Right lobe of liver (tissue), 6 donors: ENCODE results near the gene PSMB11. TPM values are rescaled to one million over a fixed set of nuclear protein-coding genes. Genes with fewer than 3 reads are reported as not detected.

Experiments
- ATAC-seq, 4 donors: fragments of 200-7000 bp; cut with Tn5 transposase; one replicate each; pipeline ENCODE4 v1.9.1; 2020; ENCODE audit warnings: mild to moderate bottlenecking in 4 of 4, moderate library complexity in 4 of 4
- DNase-seq, 3 donors: peaks; one replicate each; pipeline ENCODE4 v3.0.0-alpha.2; 2020
- H3K27ac ChIP-seq, 3 donors: fragments of 200-600 bp; one replicate each; pipeline ENCODE4 v1.8.0; 2022
- H3K27me3 ChIP-seq, 2 donors: fragments of 200-600 bp; one replicate each; pipeline ENCODE4 v1.8.0; 2022
- H3K36me3 ChIP-seq, 4 donors: fragments of 200-600 bp; sonication (generic) in 1 of 4; one replicate each; pipeline versions ENCODE4 v1.5.1 to v1.8.0; 2017 to 2022; ENCODE audit warnings: control low read depth in 1 of 4
- H3K4me1 ChIP-seq, 4 donors: fragments of 200-600 bp; sonication (generic) in 1 of 4; one replicate each; pipeline versions ENCODE4 v1.5.1 to v1.8.0; 2017 to 2022; ENCODE audit warnings: control low read depth in 1 of 4
- H3K4me3 ChIP-seq, 3 donors: fragments of 200-600 bp; one replicate each; pipeline ENCODE4 v1.8.0; 2022
- H3K9me3 ChIP-seq, 4 donors: fragments of 200-600 bp; sonication (generic) in 1 of 4; one replicate each; pipeline versions ENCODE4 v1.5.1 to v1.8.0; 2017 to 2022; ENCODE audit warnings: control low read depth in 1 of 4
- CTCF ChIP-seq, 4 donors: fragments of 200-600 bp in 3 of 4; fragments of 450-650 bp in 1 of 4; IDR thresholded peaks; one replicate each; pipeline versions ENCODE4 v1.5.1 to v1.8.0; 2016 to 2022; ENCODE audit warnings: antibody characterized with exemption in 4 of 4, mild to moderate bottlenecking in 2 of 4
- POLR2A ChIP-seq: fragments of 450-650 bp; IDR thresholded peaks from one replicate; pipeline ENCODE4 v1.6.1; 2017; ENCODE audit warnings: antibody characterized with exemption, mild to moderate bottlenecking
- whole genome bisulfite sequencing: methylation state at CpG from one replicate; pipeline ENCODE4 v1.1.6; 2018; ENCODE audit warnings: low coverage, low lambda C conversion rate; ENCODE audit not compliant: insufficient coverage; ENCODE audit errors: missing lambda C conversion rate; 5-methylcytosine and 5-hydroxymethylcytosine counted together
- intact Hi-C, 2 donors: fragments of 100-400 bp; cut with DNase I; formaldehyde crosslinking; loops; one replicate each; pipeline versions ENCODE4 v1.11.2 to v1.14.1; 2022
- total RNA-seq, 6 experiments: library from RNA; depleted of rRNA in 2 of 6; stranded (reverse); fragments of >200 nt in 2 of 6; fragmentation: NEBNext Ultra II Directional in 3 of 6; extraction: Animal tissue kit (Norgen Biotek cat#: 25700) in 3 of 6; gene quantifications; one replicate each; pipeline versions ENCODE4 v1.1.0 to v1.2.4, GENCODE V29; 2016 to 2023
- donor health status: DM: no; HTN: yes; CAD: no.
- donor health status: DM: no; HTN: no; CAD: no.
- donor health status: DM: no; HTN: no; CAD: no.
- donor health status: DM: no; HTN: yes; CAD: no.
- donor health status: DM: no; HTN: yes; CAD: no.

The PSMB11 gene
- total RNA-seq, 6 experiments from 2014 or later = not detected

DNA sequence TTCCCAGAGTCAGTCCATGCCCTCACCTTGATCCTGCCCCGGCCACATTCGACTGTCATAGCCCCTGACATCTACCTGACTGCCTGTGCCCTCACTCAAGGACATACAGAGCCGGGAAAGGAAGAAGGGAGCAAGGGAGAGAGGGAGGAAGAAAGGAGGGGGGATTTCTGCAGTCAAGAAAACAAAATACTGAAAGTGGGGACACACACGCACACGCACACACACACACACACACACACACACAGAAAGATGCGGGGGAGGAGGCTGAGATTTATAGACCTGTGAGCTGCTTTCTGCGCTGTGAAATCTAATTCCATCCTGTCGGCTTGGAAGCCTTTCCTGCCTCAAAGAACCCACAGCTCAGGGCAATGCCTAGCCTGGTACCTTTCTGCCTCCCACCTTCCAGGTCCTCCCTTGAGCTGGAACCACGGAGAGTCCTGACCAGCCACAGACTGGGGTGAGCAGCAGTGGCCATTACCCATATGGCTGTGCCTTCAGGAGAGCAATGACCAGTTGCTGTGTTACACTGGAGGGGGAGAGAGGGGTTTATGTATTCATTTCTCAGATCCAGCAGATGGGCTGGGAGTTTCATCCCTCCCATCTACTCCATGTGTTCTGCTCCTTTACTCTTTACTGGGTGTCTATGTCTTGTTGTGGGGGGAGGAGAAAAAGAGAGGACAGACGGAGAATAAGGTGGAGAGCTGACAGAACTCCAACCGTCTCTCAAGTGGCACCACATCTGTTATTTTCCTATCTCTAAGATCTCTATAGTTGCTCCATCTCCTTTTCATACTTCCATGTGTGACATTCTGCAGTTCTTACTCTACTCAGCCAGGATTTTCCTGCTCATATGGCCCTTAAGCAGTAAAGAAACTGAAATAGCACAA lies 45.0 kb upstream of the PSMB11 start:
- Histone ChIP-seq H3K27me3 (no peaks in the 10 kb centered on the region), H3K27ac (no peak overlapping the region), H3K4me1 (no peaks in the 10 kb centered on the region), H3K4me3 (no peak overlapping the region), H3K9me3 (no peaks in the 10 kb centered on the region), H3K36me3 (no peaks in the 10 kb centered on the region)
- 67% methylated on average over 7 of the region's 11 CpGs for WGBS
- TF ChIP-seq POLR2A (no peak), CTCF (IDR thresholded peaks at IDR 0.05) (no peak)
- DNase-seq (no peak), ATAC-seq (no peak)
- intact Hi-C loops = no loop called here

DNA sequence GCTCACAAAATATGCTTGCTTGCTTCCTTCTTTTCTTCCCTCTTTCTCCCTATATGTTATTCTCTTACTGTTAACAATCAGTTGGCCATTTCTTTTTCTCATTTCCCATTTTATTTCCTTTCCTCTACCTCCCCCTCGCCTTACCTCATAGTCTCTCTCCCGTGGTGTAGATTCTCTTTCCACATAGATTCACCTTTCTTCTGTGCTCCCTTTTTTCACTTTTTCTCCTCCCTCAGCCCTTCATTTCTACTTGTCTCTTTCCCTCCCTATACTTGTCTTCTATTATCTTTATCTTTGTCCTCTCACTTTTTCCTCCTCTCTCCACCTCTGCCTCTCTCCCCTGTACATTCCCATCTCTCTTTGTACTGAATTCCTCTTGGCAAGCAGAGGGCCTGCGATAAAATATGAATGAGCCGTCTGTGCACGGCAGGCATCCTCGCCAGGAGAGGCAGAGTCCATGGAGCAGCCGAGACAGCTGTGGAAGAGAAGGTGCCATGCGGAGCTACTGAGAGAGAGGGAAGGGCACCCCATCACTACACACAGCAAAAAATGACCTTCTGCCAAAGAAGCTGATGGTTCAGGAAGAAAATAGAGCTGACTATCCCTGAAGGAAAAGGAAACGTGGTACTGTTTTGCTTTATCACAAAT lies 44.2 kb upstream of the PSMB11 start:
- intact Hi-C loops = no loop called here
- TF ChIP-seq POLR2A (no peak), CTCF (IDR thresholded peaks at IDR 0.05) (no peak)
- H3K4me1 ChIP-seq = no peaks in the 10 kb centered on the region
- H3K9me3 ChIP-seq = no peaks in the 10 kb centered on the region
- no peaks in the 10 kb centered on the region for H3K36me3 ChIP-seq
- 47% methylated on average over 8 of the region's 9 CpGs for WGBS
- H3K27ac ChIP-seq = no peak overlapping the region
- H3K4me3 ChIP-seq = no peak overlapping the region
- H3K27me3 ChIP-seq = no peaks in the 10 kb centered on the region
- DNase-seq = no peak
- ATAC-seq = no peak

GRCh38 chr14:22998329-22999012 lies 43.5 kb upstream of the PSMB11 start:
- Histone ChIP-seq H3K9me3 (no peaks in the 10 kb centered on the region), H3K4me1 (no peaks in the 10 kb centered on the region), H3K4me3 (no peak overlapping the region), H3K27ac (no peak overlapping the region), H3K36me3 (no peaks in the 10 kb centered on the region), H3K27me3 (no peaks in the 10 kb centered on the region)
- no peak for DNase-seq
- intact Hi-C loops = no loop called here
- 65% methylated on average over 4 of the region's 16 CpGs for WGBS
- no peak for TF ChIP-seq CTCF (IDR thresholded peaks at IDR 0.05)
- no peak for ATAC-seq

DNA sequence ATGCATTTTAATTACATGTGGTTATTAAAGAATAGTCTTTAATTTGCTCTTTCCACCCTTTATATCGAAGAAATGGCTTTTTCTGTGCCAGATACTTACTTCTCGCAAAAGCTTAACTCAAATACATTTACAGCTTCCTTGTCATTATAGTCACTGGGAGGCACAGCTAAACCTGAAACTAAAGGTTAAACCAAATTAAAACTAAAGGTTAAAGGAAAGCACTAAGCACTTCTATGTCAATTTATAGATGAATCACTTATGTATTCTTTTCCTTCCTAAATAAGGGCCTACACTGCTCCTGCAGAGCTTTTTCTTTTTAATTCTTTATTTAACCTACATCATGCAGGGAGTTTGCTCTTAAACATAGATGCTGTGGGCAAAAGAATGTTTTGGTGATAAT lies 41.2 kb upstream of the PSMB11 start:
- TF ChIP-seq CTCF (IDR thresholded peaks at IDR 0.05) (no peak), POLR2A (no peak)
- no peaks in the 10 kb centered on the region for H3K9me3 ChIP-seq
- intact Hi-C loops = no loop called here
- no peak for DNase-seq
- no peak overlapping the region for H3K27ac ChIP-seq
- H3K4me3 ChIP-seq = no peak overlapping the region
- H3K4me1 ChIP-seq = peaks cover 0 to under 1% (median 0%) of the 10 kb centered on the region in 4 donors
- no peaks in the 10 kb centered on the region for H3K27me3 ChIP-seq
- WGBS = 81% methylated on average over 2 of the region's 2 CpGs
- H3K36me3 ChIP-seq = no peaks in the 10 kb centered on the region
- no peak for ATAC-seq
